Hematopoietic multipotent progenitor cell (in vitro differentiated cells): Measurements from ENCODE around the gene MRGPRD. TPM values are rescaled to one million over a fixed set of nuclear protein-coding genes. Genes with fewer than 3 reads are reported as not detected.
"Not testable (repeated sequence)": the region's sequence is repeated elsewhere in the genome, so short reads cannot be mapped to it uniquely, and the experiment has no call there.

ENCODE experiments used
- DNase-seq, 3 donors: peaks; one replicate each; pipeline ENCODE4 v3.0.0-alpha.2; 2011 to 2015; ENCODE audit warnings: low read depth in 2 of 3, low spot score in 2 of 3
- total RNA-seq: library from RNA; depleted of rRNA; stranded (reverse); fragments of >200 nt; gene quantifications from one replicate; pipeline ENCODE4 v1.2.3, GENCODE V29; 2012

MRGPRD gene
- total RNA-seq, 1 donor, result not detected

- no peak for DNase-seq
These were observed 14.1 kb upstream of the MRGPRD start for GRCh38 chr11:68994894-68995285.

- DNase-seq, result no peak
These were observed 13.5 kb upstream of the MRGPRD start for GRCh38 chr11:68994161-68994893.

- no peak for DNase-seq
These were observed 12.8 kb upstream of the MRGPRD start for GRCh38 chr11:68993546-68993945.

GRCh38 chr11:68992743-68993255 is 12.0 kb upstream of the MRGPRD start:
- no peak for DNase-seq

GRCh38 chr11:68990995-68991780 is 10.4 kb upstream of the MRGPRD start:
- DNase-seq, result no peak

- no peak for DNase-seq
These were observed 9.3 kb upstream of the MRGPRD start for GRCh38 chr11:68989936-68990606.

GRCh38 chr11:68988491-68988890 is 7.7 kb upstream of the MRGPRD start:
- no peak for DNase-seq

GRCh38 chr11:68987211-68987610 is 6.4 kb upstream of the MRGPRD start:
- DNase-seq, result no peak

GRCh38 chr11:68983801-68984200 is 3.0 kb upstream of the MRGPRD start:
- DNase-seq, result no peak

GRCh38 chr11:68982134-68982533 is 1.3 kb upstream of the MRGPRD start:
- no peak for DNase-seq

- no peak for DNase-seq
These were observed 633 bp downstream of the MRGPRD start for GRCh38 chr11:68979931-68980775.

- DNase-seq, result peak in 1 of 3 donors; percentile 31
These were observed 1.7 kb downstream of the MRGPRD start for GRCh38 chr11:68978931-68979594.

- DNase-seq, result no peak
These were observed 2.2 kb downstream of the MRGPRD start for GRCh38 chr11:68978626-68978930.

GRCh38 chr11:68977781-68978625 is 2.8 kb downstream of the MRGPRD start:
- no peak for DNase-seq

GRCh38 chr11:68976563-68976962 is 4.2 kb downstream of the MRGPRD start:
- DNase-seq, result no peak

- no peak for DNase-seq
These were observed 4.7 kb downstream of the MRGPRD start for GRCh38 chr11:68976095-68976494.

GRCh38 chr11:68974421-68975194 is 6.2 kb downstream of the MRGPRD start:
- DNase-seq, result peak in 1 of 3 donors; percentile 15

GRCh38 chr11:68973706-68974105 is 7.1 kb downstream of the MRGPRD start:
- not testable (repeated sequence) for DNase-seq
